ENCODE results near the gene EVX1.

DNA sequence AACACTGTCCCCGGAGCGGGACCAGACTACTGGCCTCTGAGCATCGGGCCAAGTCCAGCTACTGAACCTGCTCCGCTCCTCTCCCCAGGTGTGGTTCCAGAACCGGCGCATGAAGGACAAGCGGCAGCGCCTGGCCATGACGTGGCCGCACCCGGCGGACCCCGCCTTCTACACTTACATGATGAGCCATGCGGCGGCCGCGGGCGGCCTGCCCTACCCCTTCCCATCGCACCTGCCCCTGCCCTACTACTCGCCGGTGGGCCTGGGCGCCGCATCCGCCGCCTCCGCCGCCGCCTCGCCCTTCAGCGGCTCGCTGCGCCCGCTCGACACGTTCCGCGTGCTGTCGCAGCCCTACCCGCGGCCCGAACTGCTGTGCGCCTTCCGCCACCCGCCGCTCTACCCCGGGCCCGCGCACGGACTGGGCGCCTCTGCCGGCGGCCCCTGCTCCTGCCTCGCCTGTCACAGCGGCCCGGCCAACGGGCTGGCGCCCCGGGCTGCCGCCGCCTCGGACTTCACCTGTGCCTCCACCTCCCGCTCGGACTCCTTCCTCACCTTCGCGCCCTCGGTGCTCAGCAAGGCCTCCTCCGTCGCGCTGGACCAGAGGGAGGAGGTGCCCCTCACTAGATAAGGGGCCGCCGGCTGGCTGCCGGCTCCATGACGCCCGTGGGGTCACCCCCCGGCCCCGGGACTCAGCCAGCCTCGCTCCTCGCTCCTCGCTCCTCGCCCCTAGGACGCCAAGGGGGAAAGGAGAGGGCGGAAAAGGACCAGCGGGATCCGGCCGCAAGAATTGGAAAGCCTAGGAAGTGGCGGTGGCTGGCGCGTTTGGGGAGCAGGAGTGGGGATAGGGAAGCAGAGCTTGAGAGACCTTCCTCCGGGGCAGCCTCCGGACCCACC is 3.4 kb downstream of the EVX1 start:
- TF ChIP-seq, protein P1, sequence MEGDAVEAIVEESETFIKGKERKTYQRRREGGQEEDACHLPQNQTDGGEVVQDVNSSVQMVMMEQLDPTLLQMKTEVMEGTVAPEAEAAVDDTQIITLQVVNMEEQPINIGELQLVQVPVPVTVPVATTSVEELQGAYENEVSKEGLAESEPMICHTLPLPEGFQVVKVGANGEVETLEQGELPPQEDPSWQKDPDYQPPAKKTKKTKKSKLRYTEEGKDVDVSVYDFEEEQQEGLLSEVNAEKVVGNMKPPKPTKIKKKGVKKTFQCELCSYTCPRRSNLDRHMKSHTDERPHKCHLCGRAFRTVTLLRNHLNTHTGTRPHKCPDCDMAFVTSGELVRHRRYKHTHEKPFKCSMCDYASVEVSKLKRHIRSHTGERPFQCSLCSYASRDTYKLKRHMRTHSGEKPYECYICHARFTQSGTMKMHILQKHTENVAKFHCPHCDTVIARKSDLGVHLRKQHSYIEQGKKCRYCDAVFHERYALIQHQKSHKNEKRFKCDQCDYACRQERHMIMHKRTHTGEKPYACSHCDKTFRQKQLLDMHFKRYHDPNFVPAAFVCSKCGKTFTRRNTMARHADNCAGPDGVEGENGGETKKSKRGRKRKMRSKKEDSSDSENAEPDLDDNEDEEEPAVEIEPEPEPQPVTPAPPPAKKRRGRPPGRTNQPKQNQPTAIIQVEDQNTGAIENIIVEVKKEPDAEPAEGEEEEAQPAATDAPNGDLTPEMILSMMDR (IDR thresholded peaks at IDR 0.05): no peak
- no peak for TF ChIP-seq POLR2A (IDR thresholded peaks at IDR 0.05)

Data from body of pancreas (tissue), 4 donors.